H1 (cell line): ENCODE results near the gene DGAT2. TPM values are rescaled to one million over a fixed set of nuclear protein-coding genes. Genes with fewer than 3 reads are reported as not detected.

ENCODE experiments used
- CTCF ChIA-PET: fragments of 300-600 bp; sonication (Branson Sonifier 250); formaldehyde crosslinking; loops from one replicate; lab custom pipeline; 2021; ENCODE audit not compliant: partially characterized antibody; lab: Charles Lee
- POLR2A ChIA-PET: fragments of 300-600 bp; sonication (Branson Sonifier 250); formaldehyde crosslinking; loops from one replicate; lab custom pipeline; 2021; ENCODE audit warnings: inconsistent platforms; ENCODE audit not compliant: partially characterized antibody; lab: Charles Lee
- DNase-seq, 2 experiments: peaks; one replicate each; pipeline versions ENCODE4 v3.0.0 to v3.0.0-alpha.2; 2010 to 2022; ENCODE audit warnings: low spot score in 2 of 2, low read depth in 1 of 2, mixed read lengths in 1 of 2
- FAIRE-seq: peaks from 2 replicates; lab custom pipeline; 2011; peaks lifted over from hg19 to GRCh38; lab: Jason Lieb, UNC
- H2AFZ ChIP-seq: 2 replicates; pipeline ENCODE4 v1.8.1; 2012; ENCODE audit warnings: low read length, inconsistent platforms
- H2AK5ac ChIP-seq: 2 replicates; pipeline ENCODE4 v1.6.1; 2013; ENCODE audit warnings: low read depth, low read length
- H2BK120ac ChIP-seq: replicated peaks from 2 replicates; pipeline ENCODE3; 2013; ENCODE audit warnings: low read depth, low read length, inconsistent platforms
- H2BK12ac ChIP-seq: 2 replicates; pipeline ENCODE4 v1.6.1; 2013; ENCODE audit warnings: low read depth, low read length
- H2BK15ac ChIP-seq: 2 replicates; pipeline ENCODE4 v1.6.1; 2013; ENCODE audit warnings: low read length
- H2BK20ac ChIP-seq: 2 replicates; pipeline ENCODE4 v1.6.1; 2013; ENCODE audit warnings: low read length
- H2BK5ac ChIP-seq: 2 replicates; pipeline ENCODE4 v1.6.1; 2013; ENCODE audit warnings: low read depth, low read length
- H3K14ac ChIP-seq: 2 replicates; pipeline ENCODE4 v1.6.1; 2013; ENCODE audit warnings: inconsistent platforms; ENCODE audit not compliant: insufficient read length
- H3K18ac ChIP-seq: 2 replicates; pipeline ENCODE4 v1.6.1; 2013; ENCODE audit warnings: low read length; ENCODE audit errors: extremely low read depth
- H3K23ac ChIP-seq: 2 replicates; pipeline ENCODE4 v1.6.1; 2013; ENCODE audit warnings: inconsistent platforms; ENCODE audit not compliant: insufficient read length
- H3K23me2 ChIP-seq: 2 replicates; pipeline ENCODE4 v1.6.1; 2013; ENCODE audit warnings: low read depth, low read length
- H3K27ac ChIP-seq: 2 replicates; pipeline ENCODE4 v1.6.1; 2011; ENCODE audit warnings: low read depth, low read length, inconsistent platforms
- H3K27me3 ChIP-seq, 4 experiments: replicated peaks in 1 of 4; 1 replicate in 1 of 4; 2 replicates in 3 of 4; pipeline versions ENCODE4 v1.6.1 to v1.8.1; 2011 to 2013; ENCODE audit warnings: low read length in 3 of 4, mild to moderate bottlenecking in 3 of 4, inconsistent platforms in 2 of 4, mixed read lengths in 2 of 4, moderate library complexity in 1 of 4; ENCODE audit not compliant: control insufficient read depth in 3 of 4, insufficient read depth in 3 of 4; ENCODE audit errors: extremely low read depth in 1 of 4
- H3K36me3 ChIP-seq, 4 experiments: 2 replicates each; pipeline versions ENCODE4 v1.6.1 to v1.8.1; 2011 to 2013; ENCODE audit warnings: mild to moderate bottlenecking in 4 of 4, low read length in 3 of 4, moderate library complexity in 2 of 4, control low read depth in 1 of 4, inconsistent platforms in 1 of 4; ENCODE audit not compliant: insufficient read depth in 4 of 4, control insufficient read depth in 2 of 4
- H3K4ac ChIP-seq: replicated peaks from 2 replicates; pipeline ENCODE3; 2013; ENCODE audit warnings: low read length, low read depth, mixed read lengths, inconsistent platforms; ENCODE audit not compliant: insufficient read length
- H3K4me1 ChIP-seq, 4 experiments: replicated peaks in 1 of 4; 1 replicate in 1 of 4; 2 replicates in 3 of 4; pipeline versions ENCODE4 v1.6.1 to v1.8.1; 2011 to 2013; ENCODE audit warnings: low read length in 3 of 4, inconsistent platforms in 2 of 4, mixed read lengths in 1 of 4; ENCODE audit not compliant: insufficient read depth in 4 of 4, control insufficient read depth in 3 of 4
- H3K4me2 ChIP-seq, 2 experiments: 2 replicates each; pipeline versions ENCODE4 v1.6.1 to v1.8.1; 2011 to 2013; ENCODE audit warnings: low read depth in 2 of 2, low read length in 2 of 2, control low read depth in 1 of 2, inconsistent platforms in 1 of 2, mild to moderate bottlenecking in 1 of 2; ENCODE audit not compliant: insufficient read depth in 1 of 2
- H3K4me3 ChIP-seq, 4 experiments: fragments of 200-600, 300-600 bp in 1 of 4; sonication (generic), shearing (Covaris generic), sonication (Bioruptor Twin) in 1 of 4; 2 replicates each; pipeline versions ENCODE4 v1.5.1 to v1.8.1; 2011 to 2016; ENCODE audit warnings: low read length in 4 of 4, low read depth in 3 of 4, control low read depth in 2 of 4, inconsistent platforms in 2 of 4, mild to moderate bottlenecking in 2 of 4, mixed read lengths in 1 of 4, moderate library complexity in 1 of 4; ENCODE audit not compliant: insufficient read depth in 2 of 4; ENCODE audit errors: extremely low read depth in 1 of 4
- H3K56ac ChIP-seq: replicated peaks from 2 replicates; pipeline ENCODE3; 2013; ENCODE audit warnings: low read depth, mild to moderate bottlenecking, mixed read lengths, low read length, inconsistent platforms; ENCODE audit not compliant: insufficient read length
- H3K79me1 ChIP-seq: 2 replicates; pipeline ENCODE4 v1.6.1; 2013; ENCODE audit warnings: low read depth, low read length, control low read depth
- H3K79me2 ChIP-seq, 2 experiments: 2 replicates each; pipeline versions ENCODE4 v1.6.1 to v1.8.1; 2012 to 2013; ENCODE audit warnings: low read length in 2 of 2, mild to moderate bottlenecking in 2 of 2, inconsistent platforms in 1 of 2; ENCODE audit not compliant: insufficient read depth in 2 of 2, control insufficient read depth in 1 of 2
- H3K9ac ChIP-seq, 4 experiments: replicated peaks in 1 of 4; 1 replicate in 1 of 4; 2 replicates in 3 of 4; pipeline versions ENCODE4 v1.6.1 to v1.8.1; 2011 to 2013; ENCODE audit warnings: low read depth in 3 of 4, low read length in 3 of 4, control low read depth in 2 of 4, mild to moderate bottlenecking in 2 of 4, moderate library complexity in 2 of 4, inconsistent platforms in 1 of 4; ENCODE audit errors: extremely low read depth in 1 of 4
- H3K9me3 ChIP-seq, 2 experiments: 2 replicates each; pipeline versions ENCODE4 v1.6.1 to v1.8.1; 2012 to 2013; ENCODE audit warnings: mild to moderate bottlenecking in 2 of 2, moderate library complexity in 2 of 2, control low read depth in 1 of 2, inconsistent platforms in 1 of 2, low read depth in 1 of 2, low read length in 1 of 2, mixed read lengths in 1 of 2; ENCODE audit not compliant: insufficient read depth in 2 of 2
- H4K20me1 ChIP-seq, 2 experiments: replicated peaks in 1 of 2; 2 replicates each; pipeline versions ENCODE3 to v1.8.1; 2011 to 2013; ENCODE audit warnings: inconsistent platforms in 2 of 2, low read length in 2 of 2, mild to moderate bottlenecking in 1 of 2; ENCODE audit not compliant: insufficient read depth in 2 of 2, control insufficient read depth in 1 of 2
- H4K5ac ChIP-seq: 2 replicates; pipeline ENCODE4 v1.6.1; 2013; ENCODE audit warnings: low read length, low read depth, mixed read lengths, inconsistent platforms; ENCODE audit not compliant: insufficient read length
- H4K8ac ChIP-seq: 2 replicates; pipeline ENCODE4 v1.8.0; 2013; ENCODE audit warnings: mild to moderate bottlenecking, moderate library complexity, low read length, inconsistent platforms; ENCODE audit not compliant: insufficient read depth; ENCODE audit errors: extremely low read depth
- H4K91ac ChIP-seq: replicated peaks from 2 replicates; pipeline ENCODE3; 2013; ENCODE audit warnings: low read length, mixed read lengths, inconsistent platforms; ENCODE audit not compliant: insufficient read length
- SIX5 ChIP-seq: IDR thresholded peaks from 2 replicates; pipeline ENCODE4 v1.6.1; 2011; ENCODE audit warnings: mild to moderate bottlenecking, low read depth, low read length
- TAF7 ChIP-seq: optimal IDR thresholded peaks from 2 replicates; pipeline ENCODE3; 2011; ENCODE audit warnings: low read depth, mild to moderate bottlenecking, inconsistent platforms, low read length, moderate library complexity, borderline replicate concordance
- WGBS, 2 experiments: shearing (Covaris generic) in 1 of 2; methylation state at CpG; one replicate each; pipeline versions ENCODE4 v1.1.6 to v1.1.7; 2013 to 2015; ENCODE audit warnings: low lambda C conversion rate in 2 of 2, mixed read lengths in 2 of 2, inconsistent platforms in 1 of 2, low coverage in 1 of 2, missing lambda C conversion rate in 1 of 2; ENCODE audit not compliant: insufficient replicate concordance in 2 of 2, insufficient coverage in 1 of 2, insufficient read length in 1 of 2; ENCODE audit errors: extremely low coverage in 1 of 2, missing lambda C conversion rate in 1 of 2; 5-methylcytosine and 5-hydroxymethylcytosine counted together
- polyA plus RNA-seq, 7 experiments: library from polyadenylated mRNA; depleted of rRNA in 3 of 7; stranded (reverse) in 5 of 7; unstranded in 2 of 7; fragments of >200 nt in 5 of 7; fragments of 200-250 nt in 2 of 7; gene quantifications; 1 replicate in 5 of 7; 2 replicates in 1 of 7; 4 replicates in 1 of 7; pipeline versions ENCODE4 v1.2.1 to v1.2.3, GENCODE V29; 2011 to 2013; ENCODE audit warnings: missing spikeins in 2 of 7, mixed read lengths in 2 of 7
- total RNA-seq: library from RNA; stranded (reverse); fragmentation: NEBNext Ultra II Directional; extraction: Animal tissue kit (Norgen Biotek cat#: 25700); gene quantifications from 2 replicates; pipeline ENCODE4 v1.2.1, GENCODE V29; 2021

Gene DGAT2
- total and polyA plus RNA-seq, 2 of the 8 experiments (the other 6 are each of a cell fraction or from before 2014, with no cell fraction given), result 3.2 to 5.9 TPM

GRCh38 chr11:75781831-75782230 lies 13.3 kb downstream of the DGAT2 start:
- no peak overlapping the region for H4K91ac ChIP-seq
- no peak overlapping the region for H3K9ac ChIP-seq
- no peak overlapping the region for H3K4me2 ChIP-seq
- no peak overlapping the region for H4K5ac ChIP-seq
- no peaks in the 10 kb centered on the region for H3K23me2 ChIP-seq
- H3K4me3 ChIP-seq, result no peak overlapping the region
- no peaks in the 10 kb centered on the region for H3K36me3 ChIP-seq
- FAIRE-seq (no peak), DNase-seq (no peak)
- H3K18ac ChIP-seq, result no peak overlapping the region
- no peak overlapping the region for H3K27ac ChIP-seq
- no peak overlapping the region for H2BK12ac ChIP-seq
- no peaks in the 10 kb centered on the region for H3K4me1 ChIP-seq
- no peaks in the 10 kb centered on the region for H3K9me3 ChIP-seq
- no peak overlapping the region for H3K14ac ChIP-seq
- H2BK20ac ChIP-seq, result no peak overlapping the region
- WGBS, 2 experiments, result 86% methylated on average over 9 of the region's 9 CpGs; no CpG with 5 or more reads in 1 of the 2 experiments
- no peak overlapping the region for H2BK120ac ChIP-seq
- H3K56ac ChIP-seq, result no peak overlapping the region
- H3K79me2 ChIP-seq, result no peaks in the 10 kb centered on the region
- ChIA-PET CTCF (interaction anchor here (0.6 to 1.8 kb wide), 4 partner anchors 10 to 1091 kb away, joined by 3 to 5 read pairs (median 4); no protein-coding TSS in a partner anchor), POLR2A (no interaction called here)
- H2BK5ac ChIP-seq, result no peak overlapping the region
- no peaks in the 10 kb centered on the region for H3K79me1 ChIP-seq
- no peak overlapping the region for H3K4ac ChIP-seq
- H3K23ac ChIP-seq, result no peak overlapping the region
- no peak overlapping the region for H2AK5ac ChIP-seq
- no peaks in the 10 kb centered on the region for H3K27me3 ChIP-seq
- H2AFZ ChIP-seq, result no peak overlapping the region
- no peaks in the 10 kb centered on the region for H4K20me1 ChIP-seq
- H2BK15ac ChIP-seq, result no peak overlapping the region
- H4K8ac ChIP-seq, result no peak overlapping the region
- TF ChIP-seq TAF7, result no peak
- TF ChIP-seq SIX5, result no peak
